RWPE1 (cell line): ENCODE results near the gene CCL2.

Experiments used
- CTCF ChIA-PET: fragments of 350-600 bp; sonication (Branson Sonifier 250); formaldehyde crosslinking; extraction: SDS; loops from one replicate; lab custom pipeline; 2021; lab: Yijun Ruan, JAX
- POLR2A ChIA-PET: fragments of 400-600 bp; formaldehyde crosslinking; extraction: SDS; loops from one replicate; lab custom pipeline; 2020; ENCODE audit warnings: antibody characterized with exemption; ENCODE audit not compliant: low non-redundant PET; lab: Yijun Ruan, JAX
- DNase-seq: peaks from one replicate; pipeline ENCODE4 v3.0.0; 2012; ENCODE audit warnings: low spot score
- H3K27ac ChIP-seq: fragments of 450-650 bp; 2 replicates; pipeline ENCODE4 v1.5.1; 2017
- TF ChIP-seq, protein P1 (sequence below): fragments of 450-650 bp; conservative IDR thresholded peaks from 2 replicates; pipeline ENCODE4 v1.5.1; 2017; ENCODE audit warnings: low read depth, mild to moderate bottlenecking

CCL2 gene

DNA sequence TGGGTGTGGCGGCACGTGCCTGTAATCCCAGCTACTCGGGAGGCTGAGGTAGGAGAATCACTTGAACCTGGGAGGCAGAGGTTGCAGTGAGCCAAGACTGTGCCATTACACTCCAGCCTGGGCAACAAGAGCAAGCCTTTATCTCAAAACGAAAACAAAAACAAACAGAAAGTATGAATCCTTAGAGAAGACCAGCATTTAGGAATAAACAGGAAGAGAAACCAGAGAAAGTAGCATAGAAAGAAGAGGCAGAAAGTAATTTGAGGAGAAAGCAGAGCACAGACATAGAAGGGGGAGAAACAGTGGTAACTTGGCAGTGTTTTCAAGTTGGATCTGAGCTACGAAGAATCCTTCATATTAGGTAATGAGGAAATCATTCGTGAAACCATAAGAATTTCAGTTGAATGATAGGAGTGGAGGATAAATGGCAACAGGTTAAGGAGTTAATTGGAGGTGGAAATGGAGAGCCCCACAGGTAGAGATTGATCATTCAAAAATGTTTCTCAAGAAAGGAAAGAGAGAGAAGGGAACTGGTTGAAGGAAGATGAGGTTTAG lies 9.7 kb upstream of the CCL2 start:
- DNase-seq, result no peak
- CTCF ChIA-PET, result interaction anchor here (0.7 kb wide), 1 partner anchor 43 kb away, joined by 3 read pairs; no protein-coding TSS in a partner anchor
- no peak overlapping the region for H3K27ac ChIP-seq
- TF ChIP-seq, protein P1, sequence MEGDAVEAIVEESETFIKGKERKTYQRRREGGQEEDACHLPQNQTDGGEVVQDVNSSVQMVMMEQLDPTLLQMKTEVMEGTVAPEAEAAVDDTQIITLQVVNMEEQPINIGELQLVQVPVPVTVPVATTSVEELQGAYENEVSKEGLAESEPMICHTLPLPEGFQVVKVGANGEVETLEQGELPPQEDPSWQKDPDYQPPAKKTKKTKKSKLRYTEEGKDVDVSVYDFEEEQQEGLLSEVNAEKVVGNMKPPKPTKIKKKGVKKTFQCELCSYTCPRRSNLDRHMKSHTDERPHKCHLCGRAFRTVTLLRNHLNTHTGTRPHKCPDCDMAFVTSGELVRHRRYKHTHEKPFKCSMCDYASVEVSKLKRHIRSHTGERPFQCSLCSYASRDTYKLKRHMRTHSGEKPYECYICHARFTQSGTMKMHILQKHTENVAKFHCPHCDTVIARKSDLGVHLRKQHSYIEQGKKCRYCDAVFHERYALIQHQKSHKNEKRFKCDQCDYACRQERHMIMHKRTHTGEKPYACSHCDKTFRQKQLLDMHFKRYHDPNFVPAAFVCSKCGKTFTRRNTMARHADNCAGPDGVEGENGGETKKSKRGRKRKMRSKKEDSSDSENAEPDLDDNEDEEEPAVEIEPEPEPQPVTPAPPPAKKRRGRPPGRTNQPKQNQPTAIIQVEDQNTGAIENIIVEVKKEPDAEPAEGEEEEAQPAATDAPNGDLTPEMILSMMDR, result no peak
- POLR2A ChIA-PET, result no interaction called here

DNA sequence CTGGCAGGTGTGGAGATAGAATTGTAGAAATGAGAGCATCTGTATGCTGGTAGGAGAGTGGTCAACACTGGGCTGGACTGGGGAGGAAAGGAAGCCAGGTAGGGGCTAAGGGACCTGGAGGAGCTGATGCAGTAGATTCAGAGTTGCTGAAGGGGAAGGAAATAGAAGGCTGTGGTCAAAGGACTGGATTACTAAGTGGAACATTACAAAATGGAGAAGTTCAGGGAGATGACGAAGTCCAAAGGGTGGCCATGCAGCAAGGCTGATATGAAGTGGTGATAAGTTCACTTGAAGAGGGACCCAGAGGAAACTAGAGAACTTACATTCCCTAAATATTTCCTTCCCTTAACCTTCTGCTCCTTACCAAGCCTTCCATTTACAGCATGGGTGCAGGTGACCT lies 8.6 kb upstream of the CCL2 start:
- TF ChIP-seq, protein P1, result no peak
- H3K27ac ChIP-seq, result no peak overlapping the region
- CTCF ChIA-PET, result no interaction called here
- POLR2A ChIA-PET, result no interaction called here
- no peak for DNase-seq

DNA sequence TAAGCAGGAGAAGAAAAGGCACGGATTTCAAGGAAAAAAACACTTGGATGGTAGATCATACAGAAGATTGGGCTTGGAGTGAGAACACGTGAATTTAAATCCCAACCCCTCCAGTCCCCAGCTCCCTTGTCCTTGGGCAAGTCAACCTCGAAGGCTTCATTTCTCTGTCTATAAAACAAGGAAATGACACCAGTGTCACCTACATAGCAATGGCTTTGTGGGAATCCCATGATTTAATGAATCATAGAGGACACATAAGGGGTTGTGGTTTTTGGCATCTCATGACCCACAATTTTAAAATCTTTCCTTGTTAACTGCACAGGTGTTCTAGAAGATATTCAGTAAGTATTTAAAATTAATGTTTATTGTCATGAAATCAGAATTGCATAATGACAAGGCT lies 8.2 kb upstream of the CCL2 start:
- TF ChIP-seq, protein P1, result no peak
- CTCF ChIA-PET, result no interaction called here
- H3K27ac ChIP-seq, result no peak overlapping the region
- POLR2A ChIA-PET, result no interaction called here
- DNase-seq, result no peak

DNA sequence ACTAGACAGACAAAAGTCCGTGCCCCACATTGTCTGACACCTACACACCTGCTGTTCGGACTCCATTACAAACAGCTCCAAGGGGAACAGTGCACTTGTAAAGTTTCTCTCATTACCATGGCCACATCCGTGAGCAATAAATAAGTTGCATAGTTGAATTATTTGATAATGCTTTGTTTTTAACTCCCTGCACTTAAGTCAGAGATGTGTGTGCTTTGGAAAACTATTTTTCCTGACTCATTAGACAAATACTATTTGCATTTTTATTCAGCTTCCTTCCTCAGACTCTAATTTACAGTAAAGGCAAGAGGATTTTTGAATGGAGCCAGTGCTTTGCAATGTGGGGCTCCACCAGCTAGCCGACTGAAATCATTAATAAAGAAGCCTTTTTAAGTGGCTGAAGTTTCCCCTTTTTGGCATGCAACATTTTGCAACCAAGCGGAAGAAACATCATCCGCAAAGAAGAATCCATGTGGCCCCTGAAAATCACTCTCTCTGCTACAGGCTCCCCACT lies 6.5 kb upstream of the CCL2 start:
- POLR2A ChIA-PET, result no interaction called here
- DNase-seq, result no peak
- TF ChIP-seq, protein P1, result no peak

DNA sequence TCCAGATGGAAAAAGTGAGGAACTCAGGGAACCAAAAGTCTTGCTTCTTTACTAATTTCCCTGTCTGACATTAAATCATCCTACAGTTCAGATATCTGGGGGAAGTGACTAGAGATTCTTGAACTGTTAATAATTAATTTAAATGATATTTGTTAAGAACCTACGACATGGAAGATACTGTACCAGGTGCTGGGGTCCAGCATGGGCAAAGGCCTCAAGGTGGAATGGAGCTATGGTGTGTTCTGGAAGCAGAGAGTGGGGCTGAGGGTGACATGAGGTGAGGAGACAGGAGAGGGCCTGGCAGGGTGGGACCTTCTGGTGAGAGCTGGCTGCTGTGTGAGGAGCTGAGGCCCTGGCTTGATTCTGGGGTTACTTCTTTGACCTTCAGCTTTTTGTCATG lies 6.0 kb upstream of the CCL2 start:
- TF ChIP-seq, protein P1, result no peak
- POLR2A ChIA-PET, result no interaction called here

More for the DNA sequence above, 6.5 kb upstream of the CCL2 start:
- CTCF ChIA-PET, result no interaction called here
- no peak overlapping the region for H3K27ac ChIP-seq

DNA sequence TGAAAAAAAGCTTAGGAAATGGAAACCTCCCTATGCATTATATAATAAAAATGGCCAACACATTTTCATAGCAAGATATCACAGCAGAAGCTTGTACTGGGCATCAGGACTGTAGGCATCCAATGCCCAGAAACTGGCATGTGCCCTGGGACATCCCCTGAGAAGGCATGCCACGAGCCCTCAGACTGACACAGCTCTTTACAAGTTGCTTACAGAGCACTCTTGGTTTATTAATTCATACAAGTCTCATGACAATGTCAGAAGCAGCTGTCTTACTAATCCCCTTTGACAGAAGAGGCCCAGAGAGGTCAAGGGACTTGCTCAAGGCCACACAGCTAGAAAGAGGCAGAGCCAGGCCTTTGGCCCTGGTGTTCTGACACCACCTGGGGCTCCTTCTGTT lies 5.6 kb upstream of the CCL2 start:
- TF ChIP-seq, protein P1, result no peak
- ChIA-PET POLR2A (no interaction called here), CTCF (interaction anchor here (0.7 to 1.0 kb wide), 2 partner anchors 112 to 161 kb away, joined by 4 read pairs; no protein-coding TSS in a partner anchor)
- DNase-seq, result no peak
- H3K27ac ChIP-seq, result no peak overlapping the region

More for the DNA sequence above, 6.0 kb upstream of the CCL2 start:
- no peak overlapping the region for H3K27ac ChIP-seq
- CTCF ChIA-PET, result interaction anchor here (0.7 kb wide), 1 partner anchor 160 kb away, joined by 4 read pairs; no protein-coding TSS in a partner anchor
- no peak for DNase-seq
